Neuronal stem cell (in vitro differentiated cells): ENCODE data around the gene CD320.

Source experiments
- DNase-seq: peaks from one replicate; pipeline ENCODE4 v3.0.0-alpha.2; 2013; ENCODE audit warnings: low spot score
- H2AFZ ChIP-seq: one replicate; pipeline ENCODE4 v1.6.1; 2013; ENCODE audit warnings: mild to moderate bottlenecking, low read length, inconsistent platforms
- H2AK5ac ChIP-seq: 2 replicates; pipeline ENCODE4 v1.6.1; 2013; ENCODE audit warnings: low read depth, mild to moderate bottlenecking, inconsistent platforms, low read length, moderate library complexity, mixed read lengths
- H2BK120ac ChIP-seq: 2 replicates; pipeline ENCODE4 v1.6.1; 2013; ENCODE audit warnings: low read depth, mild to moderate bottlenecking, inconsistent platforms, low read length, moderate library complexity, mixed read lengths
- H2BK12ac ChIP-seq: one replicate; pipeline ENCODE4 v1.6.1; 2013; ENCODE audit warnings: low read length, inconsistent platforms
- H2BK15ac ChIP-seq: 2 replicates; pipeline ENCODE4 v1.6.1; 2013; ENCODE audit warnings: mild to moderate bottlenecking, low read length, inconsistent platforms, mixed read lengths
- H2BK5ac ChIP-seq: one replicate; pipeline ENCODE4 v1.6.1; 2013; ENCODE audit warnings: inconsistent platforms, mild to moderate bottlenecking, low read length, moderate library complexity
- H3K14ac ChIP-seq: one replicate; pipeline ENCODE4 v1.6.1; 2013; ENCODE audit warnings: low read length, inconsistent platforms
- H3K18ac ChIP-seq: 2 replicates; pipeline ENCODE4 v1.6.1; 2013; ENCODE audit warnings: low read length, inconsistent platforms
- H3K23ac ChIP-seq: 2 replicates; pipeline ENCODE4 v1.6.1; 2013; ENCODE audit warnings: low read depth, mild to moderate bottlenecking, mixed read lengths, low read length, inconsistent platforms; ENCODE audit not compliant: poor library complexity
- H3K27ac ChIP-seq: replicated peaks from 3 replicates; pipeline ENCODE4 v1.5.1; 2013; ENCODE audit warnings: low read length, inconsistent platforms
- H3K27me3 ChIP-seq, 3 experiments: 2 replicates each; pipeline ENCODE4 v1.6.1; 2013; ENCODE audit warnings: low read length in 3 of 3, mild to moderate bottlenecking in 2 of 3, inconsistent platforms in 1 of 3, low read depth in 1 of 3, mixed read lengths in 1 of 3, moderate library complexity in 1 of 3; ENCODE audit not compliant: control insufficient read depth in 3 of 3, insufficient read depth in 3 of 3
- H3K36me3 ChIP-seq, 2 donors: replicated peaks in 1 of 2; 2 replicates each; pipeline ENCODE4 v1.6.1; 2013; ENCODE audit warnings: low read length in 2 of 2; ENCODE audit not compliant: control insufficient read depth in 2 of 2, insufficient read depth in 2 of 2
- H3K4ac ChIP-seq: 2 replicates; pipeline ENCODE4 v1.6.1; 2013; ENCODE audit warnings: inconsistent platforms, mild to moderate bottlenecking, low read length, moderate library complexity
- H3K4me1 ChIP-seq, 2 donors: 1 replicate in 1 of 2; 2 replicates in 1 of 2; pipeline ENCODE4 v1.6.1; 2013; ENCODE audit warnings: low read length in 2 of 2, low read depth in 1 of 2; ENCODE audit not compliant: control insufficient read depth in 2 of 2, insufficient read depth in 1 of 2
- H3K4me2 ChIP-seq: one replicate; pipeline ENCODE4 v1.6.1; 2013; ENCODE audit warnings: mild to moderate bottlenecking, low read length, inconsistent platforms; ENCODE audit not compliant: insufficient read depth, poor library complexity, severe bottlenecking
- H3K4me3 ChIP-seq, 2 donors: 2 replicates each; pipeline ENCODE4 v1.5.1; 2013; ENCODE audit warnings: low read length in 2 of 2, mild to moderate bottlenecking in 2 of 2, inconsistent platforms in 1 of 2, moderate library complexity in 1 of 2
- H3K79me1 ChIP-seq: one replicate; pipeline ENCODE4 v1.6.1; 2013; ENCODE audit warnings: low read depth, mild to moderate bottlenecking, inconsistent platforms, low read length, moderate library complexity
- H3K9ac ChIP-seq: one replicate; pipeline ENCODE4 v1.6.1; 2013; ENCODE audit warnings: mild to moderate bottlenecking, low read depth, low read length, inconsistent platforms; ENCODE audit not compliant: poor library complexity
- H3K9me3 ChIP-seq, 2 donors: replicated peaks in 1 of 2; 2 replicates each; pipeline versions ENCODE3 to v1.6.1; 2013; ENCODE audit warnings: low read length in 2 of 2, mild to moderate bottlenecking in 2 of 2, inconsistent platforms in 1 of 2, low read depth in 1 of 2, mixed read lengths in 1 of 2, moderate library complexity in 1 of 2; ENCODE audit not compliant: control insufficient read depth in 2 of 2, insufficient read depth in 1 of 2
- H4K8ac ChIP-seq: one replicate; pipeline ENCODE4 v1.6.1; 2013; ENCODE audit warnings: low read depth, mild to moderate bottlenecking, inconsistent platforms, low read length, moderate library complexity
- H4K91ac ChIP-seq: one replicate; pipeline ENCODE4 v1.6.1; 2013; ENCODE audit warnings: low read length, low read depth, mild to moderate bottlenecking, inconsistent platforms; ENCODE audit not compliant: poor library complexity
- WGBS, 2 donors: extraction: QIAGEN DNeasy Blood & Tissue Kit; methylation state at CpG; one replicate each; pipeline ENCODE4 v1.1.7; 2013; ENCODE audit warnings: missing lambda C conversion rate in 2 of 2, mixed read lengths in 1 of 2; ENCODE audit not compliant: insufficient read length in 2 of 2, insufficient replicate concordance in 1 of 2; ENCODE audit errors: extremely low coverage in 2 of 2; 5-methylcytosine and 5-hydroxymethylcytosine counted together

CD320 gene

GRCh38 chr19:8261347-8261746, 46.8 kb downstream of the CD320 start:
- Histone ChIP-seq H2BK15ac (no peak overlapping the region), H2AFZ (no peak overlapping the region), H2BK12ac (no peak overlapping the region), H4K8ac (no peak overlapping the region), H3K36me3 (peaks cover 14 to 40% of the 10 kb centered on the region in 2 donors), H3K4me2 (no peak overlapping the region), H2BK120ac (no peak overlapping the region), H3K27me3 (peaks cover 0 to 3% (median 0%) of the 10 kb centered on the region in 3 experiments), H3K4me1 (peaks cover 0 to 6% of the 10 kb centered on the region in 2 donors), H3K18ac (no peak overlapping the region), H3K79me1 (peaks cover 2% of the 10 kb centered on the region), H2BK5ac (no peak overlapping the region), H4K91ac (no peak overlapping the region), H3K4ac (no peak overlapping the region), H3K9me3 (no peaks in the 10 kb centered on the region), H3K14ac (no peak overlapping the region), H3K27ac (no peak overlapping the region), H3K23ac (no peak overlapping the region), H3K4me3 (no peak overlapping the region), H3K9ac (no peak overlapping the region), H2AK5ac (no peak overlapping the region)
- WGBS, 2 donors = no CpG with 5 or more reads among the region's 9 CpGs
- DNase-seq = no peak

DNA sequence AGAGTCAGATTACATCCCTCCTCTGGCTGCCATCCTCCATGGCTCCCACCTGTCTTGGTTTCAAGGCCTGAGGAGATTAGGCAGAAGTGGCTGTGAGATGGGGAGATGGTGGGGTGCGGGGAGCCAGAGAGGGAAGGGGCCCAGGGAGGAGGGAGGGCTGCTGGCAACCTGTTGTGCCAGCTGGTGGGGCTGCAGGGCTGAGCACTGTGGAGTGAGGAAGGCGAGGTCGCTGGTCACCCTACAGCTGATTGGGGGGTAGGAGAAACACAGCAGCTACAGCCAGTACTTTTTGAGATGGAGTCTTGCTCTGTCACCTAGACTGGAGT, 48.3 kb downstream of the CD320 start:
- Histone ChIP-seq H3K27ac (no peak overlapping the region), H3K9me3 (no peaks in the 10 kb centered on the region), H2AK5ac (no peak overlapping the region), H4K91ac (no peak overlapping the region), H3K79me1 (peaks cover 2% of the 10 kb centered on the region), H3K9ac (no peak overlapping the region), H2BK12ac (no peak overlapping the region), H3K4me2 (no peak overlapping the region), H3K4me3 (no peak overlapping the region), H3K36me3 (peaks cover 25 to 47% of the 10 kb centered on the region in 2 donors), H2AFZ (no peak overlapping the region), H3K4ac (no peak overlapping the region), H2BK120ac (no peak overlapping the region), H3K4me1 (peaks cover 0 to 6% of the 10 kb centered on the region in 2 donors), H4K8ac (no peak overlapping the region), H3K23ac (no peak overlapping the region), H3K14ac (no peak overlapping the region), H3K27me3 (peaks cover 0 to 3% (median 0%) of the 10 kb centered on the region in 3 experiments), H3K18ac (no peak overlapping the region), H2BK15ac (no peak overlapping the region), H2BK5ac (no peak overlapping the region)
- no peak for DNase-seq
- no CpG with 5 or more reads among the region's 3 CpGs for WGBS, 2 donors

DNA sequence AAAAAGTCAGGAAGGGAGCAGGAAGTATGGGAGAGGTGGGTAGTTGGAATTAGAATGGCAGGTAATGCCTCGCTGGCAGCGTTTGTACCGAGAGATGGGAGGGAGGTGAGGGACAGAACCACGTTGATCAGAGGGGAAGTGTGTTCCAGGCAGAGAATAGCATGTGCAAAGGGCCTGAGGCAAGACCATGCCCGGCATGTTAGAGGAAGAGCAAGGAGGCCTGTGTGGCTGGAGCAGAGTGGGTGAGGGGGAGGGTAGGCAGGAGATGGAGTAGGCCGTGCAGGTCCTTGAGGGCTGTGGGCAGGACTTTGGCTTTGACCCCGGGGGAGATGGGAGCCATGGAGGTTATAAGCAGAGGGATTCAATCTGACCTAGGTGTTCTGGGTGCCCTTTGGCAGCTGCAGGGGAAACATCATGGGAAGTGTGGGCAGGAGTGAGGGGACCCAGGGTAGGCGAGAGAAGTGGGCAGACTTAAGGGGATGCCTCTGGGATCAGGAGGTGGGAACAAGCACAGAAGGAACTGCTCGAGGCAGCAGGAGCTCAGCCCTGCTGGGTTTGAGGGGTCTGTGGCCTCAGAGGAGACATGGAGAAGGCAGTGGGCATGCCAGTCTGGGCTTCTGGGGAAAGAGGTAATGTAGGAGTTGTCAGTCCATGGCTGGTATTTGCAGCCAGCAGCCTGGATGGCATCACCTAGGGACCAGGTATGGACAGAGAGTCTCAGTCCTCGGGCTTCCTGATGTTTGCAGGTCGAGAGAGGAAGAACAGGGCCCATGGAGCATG, 48.8 kb downstream of the CD320 start:
- WGBS, 2 donors = no CpG with 5 or more reads among the region's 11 CpGs

GRCh38 chr19:8257052-8257443, 51.1 kb downstream of the CD320 start:
- no peak overlapping the region for H3K27ac ChIP-seq
- H4K8ac ChIP-seq = no peak overlapping the region
- H2AFZ ChIP-seq = no peak overlapping the region
- no peak overlapping the region for H3K4me3 ChIP-seq
- no peak overlapping the region for H4K91ac ChIP-seq
- no peak overlapping the region for H2BK15ac ChIP-seq
- H3K36me3 ChIP-seq = peaks cover 24 to 41% of the 10 kb centered on the region in 2 donors
- peaks cover 0 to 6% of the 10 kb centered on the region in 2 donors for H3K4me1 ChIP-seq
- no peak overlapping the region for H3K18ac ChIP-seq
- no peak overlapping the region for H3K14ac ChIP-seq
- no peak overlapping the region for H2BK12ac ChIP-seq
- no peak overlapping the region for H3K4me2 ChIP-seq
- H3K23ac ChIP-seq = peak overlapping the region; percentile 16
- no peak overlapping the region for H2BK120ac ChIP-seq
- H3K27me3 ChIP-seq = peaks cover 0 to 3% (median 0%) of the 10 kb centered on the region in 3 experiments
- no peak overlapping the region for H2BK5ac ChIP-seq
- no peak overlapping the region for H2AK5ac ChIP-seq
- no peaks in the 10 kb centered on the region for H3K9me3 ChIP-seq
- H3K9ac ChIP-seq = no peak overlapping the region
- H3K4ac ChIP-seq = no peak overlapping the region
- DNase-seq = no peak
- WGBS, 2 donors = no CpG with 5 or more reads among the region's 5 CpGs
- H3K79me1 ChIP-seq = peaks cover 2% of the 10 kb centered on the region

More for the DNA sequence above, 48.8 kb downstream of the CD320 start:
- Histone ChIP-seq H3K23ac (no peak overlapping the region), H3K36me3 (peaks cover 25 to 47% of the 10 kb centered on the region in 2 donors), H4K8ac (no peak overlapping the region), H3K18ac (peak overlapping the region; percentile 14), H3K27ac (no peak overlapping the region), H2BK15ac (no peak overlapping the region), H3K4me3 (no peak overlapping the region), H3K14ac (no peak overlapping the region), H3K4me2 (no peak overlapping the region), H3K27me3 (peaks cover 0 to 3% (median 0%) of the 10 kb centered on the region in 3 experiments), H2BK12ac (no peak overlapping the region), H2BK120ac (no peak overlapping the region), H2BK5ac (no peak overlapping the region), H3K4me1 (peaks cover 0 to 6% of the 10 kb centered on the region in 2 donors), H3K4ac (no peak overlapping the region), H3K79me1 (peaks cover 2% of the 10 kb centered on the region), H2AFZ (no peak overlapping the region), H4K91ac (no peak overlapping the region), H3K9ac (no peak overlapping the region), H2AK5ac (no peak overlapping the region), H3K9me3 (no peaks in the 10 kb centered on the region)
- no peak for DNase-seq
